ENCODE data around the gene TPP2. TPM values are rescaled to one million over a fixed set of nuclear protein-coding genes. Genes with fewer than 3 reads are reported as not detected.

The TPP2 gene
- total RNA-seq, 4 donors from 2014 or later = 24.5 to 32.2 (median 26.8) TPM

DNA sequence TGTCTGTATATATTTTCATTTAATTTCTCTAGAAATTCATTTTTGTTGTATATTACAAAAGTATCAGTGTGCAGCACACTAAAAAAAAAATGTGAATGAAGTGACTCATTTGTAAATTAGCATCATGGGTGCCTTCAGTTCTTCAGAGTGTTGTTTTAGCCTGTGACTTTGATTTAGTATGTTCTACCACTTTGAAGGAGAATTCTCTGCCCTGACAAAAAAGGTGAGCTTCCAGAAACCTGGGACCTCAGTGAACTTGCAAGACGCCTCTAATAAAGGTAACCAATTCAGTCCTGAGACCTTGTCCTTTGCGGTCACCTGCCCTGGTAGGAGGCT lies 95.7 kb downstream of the TPP2 start:
- WGBS, 2 donors = 73 to 94% methylated on average over 2 of the region's 2 CpGs
- intact Hi-C loops (cut with DNase I; ENCODE audit: low total_unique reads) = no loop called here
- DNase-seq (ENCODE audit: low spot score in 2 of 2) = no peak
- no peak for TF ChIP-seq POLR2A (IDR thresholded peaks at IDR 0.05)
- no peak for TF ChIP-seq CTCF (IDR thresholded peaks at IDR 0.05)
- no peak overlapping the region for H3K4me3 ChIP-seq (ENCODE audit: low read depth, poor library complexity, severe bottlenecking)

- no peak overlapping the region for H3K4me3 ChIP-seq (ENCODE audit: low read depth, poor library complexity, severe bottlenecking)
- TF ChIP-seq CTCF (IDR thresholded peaks at IDR 0.05) (no peak), POLR2A (IDR thresholded peaks at IDR 0.05) (no peak)
- intact Hi-C loops (cut with DNase I; ENCODE audit: low total_unique reads) = no loop called here
- DNase-seq (ENCODE audit: low spot score in 2 of 2) = no peak
- 79 to 84% methylated on average over 4 of the region's 4 CpGs for WGBS, 2 donors
Measured at GRCh38 chr13:102693250-102693649, 96.5 kb downstream of the TPP2 start.

- TF ChIP-seq CTCF (IDR thresholded peaks at IDR 0.05) (no peak), POLR2A (IDR thresholded peaks at IDR 0.05) (no peak)
- DNase-seq (ENCODE audit: low spot score in 2 of 2) = no peak
- no peak overlapping the region for H3K4me3 ChIP-seq (ENCODE audit: low read depth, poor library complexity, severe bottlenecking)
- WGBS, 2 donors = 45 to 69% methylated on average over 2 of the region's 2 CpGs
- intact Hi-C loops (cut with DNase I; ENCODE audit: low total_unique reads) = no loop called here
Measured at GRCh38 chr13:102693776-102694175, 97.0 kb downstream of the TPP2 start.

- WGBS, 2 donors = 78 to 79% methylated on average over 6 of the region's 6 CpGs
- DNase-seq (ENCODE audit: low spot score in 2 of 2) = no peak
- intact Hi-C loops (cut with DNase I; ENCODE audit: low total_unique reads) = no loop called here
- TF ChIP-seq POLR2A (IDR thresholded peaks at IDR 0.05) = no peak
- TF ChIP-seq CTCF (IDR thresholded peaks at IDR 0.05) = no peak
- no peak within 1 kb of the TSS for H3K4me3 ChIP-seq (ENCODE audit: low read depth, poor library complexity, severe bottlenecking)
Measured at GRCh38 chr13:102694937-102695336, 98.2 kb downstream of the TPP2 start, which contains the start of gene METTL21C. TSS of gene METTL21C (minus strand) at chr13:102695044. CDS start at chr13:102694498, 546 bp downstream.

GRCh38 chr13:102696465-102696864 lies 99.7 kb downstream of the TPP2 start:
- H3K4me3 ChIP-seq (ENCODE audit: low read depth, poor library complexity, severe bottlenecking) = no peak overlapping the region
- intact Hi-C loops (cut with DNase I; ENCODE audit: low total_unique reads) = no loop called here
- TF ChIP-seq POLR2A (IDR thresholded peaks at IDR 0.05) = no peak
- no peak for TF ChIP-seq CTCF (IDR thresholded peaks at IDR 0.05)
- DNase-seq (ENCODE audit: low spot score in 2 of 2) = no peak
- 67 to 73% methylated on average over 4 of the region's 4 CpGs for WGBS, 2 donors

GRCh38 chr13:102697264-102697663 lies 100.5 kb downstream of the TPP2 start:
- DNase-seq (ENCODE audit: low spot score in 2 of 2) = no peak
- 77 to 95% methylated on average over 6 of the region's 6 CpGs for WGBS, 2 donors
- H3K4me3 ChIP-seq (ENCODE audit: low read depth, poor library complexity, severe bottlenecking) = no peak overlapping the region
- intact Hi-C loops (cut with DNase I; ENCODE audit: low total_unique reads) = no loop called here
- TF ChIP-seq CTCF (IDR thresholded peaks at IDR 0.05) (no peak), POLR2A (IDR thresholded peaks at IDR 0.05) (no peak)
